ENCODE results near the gene JARID2. TPM values are rescaled to one million over a fixed set of nuclear protein-coding genes. Genes with fewer than 3 reads are reported as not detected.

JARID2 gene
- total and polyA plus RNA-seq, 2 of the 13 experiments (the other 11 are each of a cell fraction or from before 2014, with no cell fraction given) = 7.5 to 10.3 TPM

DNA sequence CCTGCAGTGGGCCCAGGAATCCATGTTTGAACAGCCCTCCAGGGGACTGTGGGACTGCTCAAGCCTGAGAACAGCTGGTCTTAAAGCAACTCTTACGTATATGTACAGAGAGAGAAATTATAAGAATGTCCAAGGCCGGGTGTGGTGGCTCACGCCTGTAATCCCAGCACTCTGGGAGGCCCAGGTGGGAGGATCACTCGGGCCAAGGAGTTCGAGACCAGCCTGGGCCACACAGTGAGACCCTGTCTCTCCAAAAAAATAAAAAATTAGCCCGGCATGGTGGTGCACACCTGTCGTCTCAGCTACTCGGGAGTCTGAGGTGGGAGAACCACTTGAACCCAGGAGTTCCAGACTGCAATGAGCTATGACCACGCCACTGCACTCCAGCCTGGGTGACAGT lies 283.0 kb downstream of the JARID2 start:
- ChIA-PET CTCF (ENCODE audit: low intra/inter-chr PET ratio, low total read pairs) (no interaction called here), POLR2A (no interaction called here)
- no peak overlapping the region for H2AFZ ChIP-seq (ENCODE audit: low read length)

More for the DNA sequence above, 283.0 kb downstream of the JARID2 start:
- TF ChIP-seq ZNF703 (CRISPR knock-in tag; IDR thresholded peaks at IDR 0.05; ENCODE audit: borderline replicate concordance) (no peak), ZBTB4 (CRISPR knock-in tag; IDR thresholded peaks at IDR 0.05; ENCODE audit: borderline replicate concordance) (no peak), KDM2A (CRISPR knock-in tag; IDR thresholded peaks at IDR 0.05; ENCODE audit: borderline replicate concordance, low read depth) (no peak), ZNF337 (CRISPR knock-in tag; IDR thresholded peaks at IDR 0.05; ENCODE audit: borderline replicate concordance, low read depth) (no peak), SNAPC5 (CRISPR knock-in tag; IDR thresholded peaks at IDR 0.05; ENCODE audit: borderline replicate concordance) (no peak), CHD4 (IDR thresholded peaks at IDR 0.05; ENCODE audit: borderline replicate concordance, low read length) (no peak), NR2F1 (CRISPR knock-in tag; IDR thresholded peaks at IDR 0.05) (no peak), HNRNPUL1 (IDR thresholded peaks at IDR 0.05; ENCODE audit: low read depth, low read length) (no peak), ESRRA (CRISPR knock-in tag; IDR thresholded peaks at IDR 0.05; ENCODE audit: low read depth) (no peak), HOXA9 (CRISPR knock-in tag; IDR thresholded peaks at IDR 0.05; ENCODE audit: borderline replicate concordance) (no peak)
- TF ChIP-seq, protein P1, sequence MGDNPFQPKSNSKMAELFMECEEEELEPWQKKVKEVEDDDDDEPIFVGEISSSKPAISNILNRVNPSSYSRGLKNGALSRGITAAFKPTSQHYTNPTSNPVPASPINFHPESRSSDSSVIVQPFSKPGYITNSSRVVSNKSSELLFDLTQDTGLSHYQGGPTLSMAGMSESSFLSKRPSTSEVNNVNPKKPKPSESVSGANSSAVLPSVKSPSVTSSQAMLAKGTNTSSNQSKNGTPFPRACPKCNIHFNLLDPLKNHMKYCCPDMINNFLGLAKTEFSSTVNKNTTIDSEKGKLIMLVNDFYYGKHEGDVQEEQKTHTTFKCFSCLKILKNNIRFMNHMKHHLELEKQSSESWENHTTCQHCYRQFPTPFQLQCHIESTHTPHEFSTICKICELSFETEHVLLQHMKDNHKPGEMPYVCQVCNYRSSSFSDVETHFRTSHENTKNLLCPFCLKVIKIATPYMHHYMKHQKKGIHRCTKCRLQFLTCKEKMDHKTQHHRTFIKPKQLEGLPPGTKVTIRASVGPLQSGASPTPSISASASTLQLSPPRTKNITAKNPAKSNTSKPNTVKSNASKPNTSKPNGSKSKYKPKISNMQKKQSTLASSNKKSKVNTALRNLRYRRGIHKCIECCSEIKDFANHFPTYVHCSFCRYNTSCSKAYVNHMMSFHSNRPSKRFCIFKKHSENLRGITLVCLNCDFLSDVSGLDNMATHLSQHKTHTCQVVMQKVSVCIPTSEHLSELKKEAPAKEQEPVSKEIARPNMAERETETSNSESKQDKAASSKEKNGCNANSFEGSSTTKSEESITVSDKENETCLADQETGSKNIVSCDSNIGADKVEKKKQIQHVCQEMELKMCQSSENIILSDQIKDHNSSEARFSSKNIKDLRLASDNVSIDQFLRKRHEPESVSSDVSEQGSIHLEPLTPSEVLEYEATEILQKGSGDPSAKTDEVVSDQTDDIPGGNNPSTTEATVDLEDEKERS (CRISPR knock-in tag; IDR thresholded peaks at IDR 0.05) = no peak
- TF ChIP-seq, protein P2, sequence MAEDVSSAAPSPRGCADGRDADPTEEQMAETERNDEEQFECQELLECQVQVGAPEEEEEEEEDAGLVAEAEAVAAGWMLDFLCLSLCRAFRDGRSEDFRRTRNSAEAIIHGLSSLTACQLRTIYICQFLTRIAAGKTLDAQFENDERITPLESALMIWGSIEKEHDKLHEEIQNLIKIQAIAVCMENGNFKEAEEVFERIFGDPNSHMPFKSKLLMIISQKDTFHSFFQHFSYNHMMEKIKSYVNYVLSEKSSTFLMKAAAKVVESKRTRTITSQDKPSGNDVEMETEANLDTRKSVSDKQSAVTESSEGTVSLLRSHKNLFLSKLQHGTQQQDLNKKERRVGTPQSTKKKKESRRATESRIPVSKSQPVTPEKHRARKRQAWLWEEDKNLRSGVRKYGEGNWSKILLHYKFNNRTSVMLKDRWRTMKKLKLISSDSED (CRISPR knock-in tag; IDR thresholded peaks at IDR 0.05) = no peak
- DNase-seq (ENCODE audit: low spot score) = no peak
- peaks cover 15% of the 10 kb centered on the region for H3K4me1 ChIP-seq (ENCODE audit: insufficient read depth, low read length)
- no peaks in the 10 kb centered on the region for H4K20me1 ChIP-seq (ENCODE audit: insufficient read depth, low read length)
- FAIRE-seq = no peak
- H3K4me2 ChIP-seq (ENCODE audit: low read depth, low read length) = no peak overlapping the region
- no peaks in the 10 kb centered on the region for H3K9me3 ChIP-seq (ENCODE audit: low read length)
- no peaks in the 10 kb centered on the region for H3K79me2 ChIP-seq (ENCODE audit: insufficient read depth, low read length)
- H3K4me3 ChIP-seq (replicated peaks in 1 of 3; ENCODE audit: insufficient read depth in 1 of 3, low read depth in 2 of 3, low read length in 3 of 3) = no peak overlapping the region
- WGBS (ENCODE audit: low lambda C conversion rate) = 95% methylated on average over 9 of the region's 9 CpGs
- H3K27ac ChIP-seq (ENCODE audit: extremely low read length, insufficient read depth, low read length) = no peak overlapping the region
- intact Hi-C loops (cut with micrococcal nuclease; ENCODE audit: unreplicated experiment) = no loop called here
- in situ Hi-C loops (cut with HindIII; ENCODE audit: extremely low pct_ligation_motif_present, low pct_unique_long_range_greater_than_20kb) = loop anchor here (10.0 kb wide), 1 partner anchor 96 kb away; no protein-coding TSS in a partner anchor
- H3K36me3 ChIP-seq (replicated peaks in 1 of 2; ENCODE audit: control insufficient read depth in 1 of 2, insufficient read depth in 2 of 2, low read length in 2 of 2) = peaks cover 12 to 20% of the 10 kb centered on the region in 2 experiments; a peak in 4 of 5 replicates
- ATAC-seq = no peak
- no peaks in the 10 kb centered on the region for H3K27me3 ChIP-seq (ENCODE audit: control insufficient read depth in 1 of 2, insufficient read depth in 2 of 2, low read length in 2 of 2)
- no TSS peak for BruUV-seq (replicated peaks)
- H3K9ac ChIP-seq (ENCODE audit: insufficient read depth, low read depth, low read length) = no peak overlapping the region

Measured in HepG2 (cell line).